Limb (tissue), 2 donors: ENCODE data around the gene CAPN8.
"Not testable (repeated sequence)": the region's sequence is repeated elsewhere in the genome, so short reads cannot be mapped to it uniquely, and the experiment has no call there.

Experiments used
- DNase-seq, 2 donors: peaks; one replicate each; pipeline ENCODE4 v3.0.0-alpha.2; 2016; ENCODE audit errors: extremely low spot score in 2 of 2

CAPN8 gene

GRCh38 chr1:223525957-223526356, 139.5 kb downstream of the CAPN8 start:
- DNase-seq = no peak

GRCh38 chr1:223525546-223525945, 140.0 kb downstream of the CAPN8 start:
- DNase-seq = no peak

GRCh38 chr1:223524930-223525451, 140.5 kb downstream of the CAPN8 start:
- no peak for DNase-seq

GRCh38 chr1:223521150-223521549, 144.4 kb downstream of the CAPN8 start:
- DNase-seq = no peak

GRCh38 chr1:223520200-223520599, 145.3 kb downstream of the CAPN8 start:
- DNase-seq = no peak

GRCh38 chr1:223519116-223519515, 146.4 kb downstream of the CAPN8 start:
- DNase-seq = no peak

GRCh38 chr1:223518553-223518952, 146.9 kb downstream of the CAPN8 start:
- not testable (repeated sequence) for DNase-seq

GRCh38 chr1:223515926-223516325, 149.6 kb downstream of the CAPN8 start:
- no peak for DNase-seq

- no peak for DNase-seq
These were observed 150.1 kb downstream of the CAPN8 start for GRCh38 chr1:223515421-223515820.

GRCh38 chr1:223514644-223515043, 150.9 kb downstream of the CAPN8 start:
- DNase-seq = no peak

GRCh38 chr1:223513309-223513708, 152.2 kb downstream of the CAPN8 start:
- no peak for DNase-seq

GRCh38 chr1:223512057-223512456, 153.4 kb downstream of the CAPN8 start:
- no peak for DNase-seq

- DNase-seq = no peak
These were observed 156.7 kb downstream of the CAPN8 start for GRCh38 chr1:223508796-223509195.

- DNase-seq = no peak
These were observed 160.8 kb downstream of the CAPN8 start for GRCh38 chr1:223504741-223505140.

- DNase-seq = no peak
These were observed 162.2 kb downstream of the CAPN8 start for GRCh38 chr1:223503348-223503747.

- DNase-seq = no peak
These were observed 164.7 kb downstream of the CAPN8 start for GRCh38 chr1:223500560-223501425.

GRCh38 chr1:223496883-223497282, 168.6 kb downstream of the CAPN8 start:
- no peak for DNase-seq

GRCh38 chr1:223494926-223495645, 170.4 kb downstream of the CAPN8 start:
- DNase-seq = no peak

GRCh38 chr1:223492044-223492443, 173.5 kb downstream of the CAPN8 start:
- no peak for DNase-seq
